Large intestine (tissue), 3 donors: ENCODE data around the gene COLGALT1. TPM values are rescaled to one million over a fixed set of nuclear protein-coding genes. Genes with fewer than 3 reads are reported as not detected.
"Not testable (repeated sequence)": the region's sequence is repeated elsewhere in the genome, so short reads cannot be mapped to it uniquely, and the experiment has no call there.

Source experiments
- DNase-seq, 2 donors: peaks; one replicate each; pipeline versions ENCODE4 v3.0.0 to v3.0.0-alpha.2; 2013
- H3K27ac ChIP-seq: one replicate; pipeline ENCODE4 v1.5.1; 2013; ENCODE audit warnings: low read length
- H3K27me3 ChIP-seq: 2 replicates; pipeline ENCODE4 v1.6.1; 2013; ENCODE audit warnings: low read length; ENCODE audit not compliant: control insufficient read depth, insufficient read depth
- H3K36me3 ChIP-seq: 2 replicates; pipeline ENCODE4 v1.6.1; 2013; ENCODE audit warnings: low read length; ENCODE audit not compliant: control insufficient read depth, insufficient read depth
- H3K4me1 ChIP-seq: one replicate; pipeline ENCODE4 v1.6.1; 2013; ENCODE audit warnings: low read length; ENCODE audit not compliant: control insufficient read depth, insufficient read depth
- H3K4me3 ChIP-seq: one replicate; pipeline ENCODE4 v1.5.1; 2013; ENCODE audit warnings: low read length
- H3K9me3 ChIP-seq: one replicate; pipeline ENCODE4 v1.6.1; 2013; ENCODE audit warnings: mild to moderate bottlenecking, low read depth, low read length, moderate library complexity; ENCODE audit not compliant: control insufficient read depth
- WGBS: methylation state at CpG from one replicate; pipeline ENCODE4 v1.1.5; 2013; ENCODE audit warnings: low lambda C conversion rate; ENCODE audit not compliant: insufficient coverage; 5-methylcytosine and 5-hydroxymethylcytosine counted together
- polyA plus RNA-seq: library from polyadenylated mRNA; unstranded; fragments of 120-200 nt; gene quantifications from one replicate; pipeline ENCODE4 v1.2.1, GENCODE V29; 2013

The COLGALT1 gene
- polyA plus RNA-seq, 1 donor = 50.4 TPM

DNA sequence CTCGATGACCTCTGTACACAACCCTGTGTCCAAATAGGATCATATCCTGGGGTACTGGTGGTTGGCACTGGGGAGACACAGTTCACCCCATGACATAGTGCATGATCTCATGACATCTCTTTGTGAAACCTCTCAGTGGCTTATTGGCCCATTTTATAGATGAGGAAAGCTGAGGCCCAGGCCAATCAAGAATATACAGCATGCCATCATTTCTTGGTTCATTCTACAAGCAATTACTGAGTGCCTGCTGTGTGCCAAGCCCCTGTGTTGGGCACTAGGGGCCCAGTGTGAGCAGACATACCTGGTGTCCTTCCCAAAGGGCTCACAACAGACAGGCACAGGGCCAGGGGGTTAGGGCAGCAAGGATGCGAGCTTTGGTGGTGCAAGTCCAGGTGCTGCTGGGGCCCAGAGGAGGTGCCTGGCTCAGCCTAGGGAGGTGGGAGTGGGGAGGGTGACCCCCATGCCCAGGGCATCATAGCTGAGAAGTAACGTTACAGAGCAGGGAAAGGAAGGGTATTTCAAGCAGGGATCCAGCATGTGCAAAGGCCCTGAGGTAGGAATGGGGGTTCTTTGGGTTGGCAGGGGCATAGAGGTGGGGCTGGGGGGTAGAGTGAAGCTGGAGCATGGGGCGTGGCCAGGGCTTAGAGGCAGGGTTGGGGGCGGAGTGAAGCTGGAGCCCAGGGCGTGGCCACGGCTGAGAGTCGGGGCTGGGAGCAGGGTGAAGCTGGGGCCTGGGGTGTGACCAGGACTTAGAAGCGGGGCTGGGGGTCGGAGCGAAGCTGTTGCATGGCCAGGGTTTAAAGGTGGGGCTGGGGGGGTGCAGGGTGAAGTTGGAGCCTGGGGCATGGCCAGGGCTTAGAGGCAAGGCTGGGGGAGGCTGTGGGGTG is 20.7 kb downstream of the COLGALT1 start:
- Histone ChIP-seq H3K4me3 (no peak overlapping the region), H3K9me3 (no peaks in the 10 kb centered on the region), H3K27ac (no peak overlapping the region), H3K4me1 (peaks cover 5% of the 10 kb centered on the region), H3K36me3 (peaks cover 55% of the 10 kb centered on the region), H3K27me3 (no peaks in the 10 kb centered on the region)
- no peak for DNase-seq
- WGBS = 100% methylated on average over 1 of the region's 11 CpGs

DNA sequence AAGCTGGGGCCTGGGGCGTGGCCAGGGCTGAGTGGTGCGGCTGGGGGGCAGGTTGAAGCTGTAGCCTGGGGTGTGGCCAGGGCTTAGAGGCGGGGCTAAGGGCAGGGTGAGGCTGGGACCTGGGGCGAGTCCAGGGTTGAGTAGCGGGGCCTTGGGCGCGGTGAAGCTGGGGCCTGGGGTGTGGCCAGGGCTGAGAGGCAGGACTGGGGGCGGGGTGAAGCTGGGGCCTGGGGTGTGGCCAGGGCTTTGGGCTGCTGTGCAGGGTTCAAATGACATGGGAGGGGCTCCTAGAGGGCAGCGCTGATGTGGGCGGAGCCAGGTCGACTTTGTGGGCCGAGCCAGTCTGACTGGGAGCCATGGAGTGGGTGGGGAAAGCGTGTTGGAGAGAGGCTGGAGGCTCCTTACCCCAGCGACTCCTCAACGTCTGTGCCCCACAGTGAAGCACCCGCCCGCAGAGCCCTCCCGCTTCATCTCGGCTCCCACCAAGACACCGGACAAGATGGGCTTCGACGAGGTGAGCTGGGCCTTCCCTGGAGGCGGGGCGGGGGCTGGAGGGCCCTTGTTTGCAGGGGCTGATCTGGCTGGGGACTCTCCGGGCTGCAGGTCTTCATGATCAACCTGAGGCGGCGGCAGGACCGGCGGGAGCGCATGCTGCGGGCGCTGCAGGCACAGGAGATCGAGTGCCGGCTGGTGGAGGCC is 21.5 kb downstream of the COLGALT1 start:
- H3K4me1 ChIP-seq = peaks cover 5% of the 10 kb centered on the region
- no peak overlapping the region for H3K4me3 ChIP-seq
- H3K27ac ChIP-seq = no peak overlapping the region
- peaks cover 58% of the 10 kb centered on the region for H3K36me3 ChIP-seq
- no CpG with 5 or more reads among the region's 34 CpGs for WGBS
- peak; percentile 81 to 86 for DNase-seq
- H3K27me3 ChIP-seq = no peaks in the 10 kb centered on the region
- no peaks in the 10 kb centered on the region for H3K9me3 ChIP-seq

DNA sequence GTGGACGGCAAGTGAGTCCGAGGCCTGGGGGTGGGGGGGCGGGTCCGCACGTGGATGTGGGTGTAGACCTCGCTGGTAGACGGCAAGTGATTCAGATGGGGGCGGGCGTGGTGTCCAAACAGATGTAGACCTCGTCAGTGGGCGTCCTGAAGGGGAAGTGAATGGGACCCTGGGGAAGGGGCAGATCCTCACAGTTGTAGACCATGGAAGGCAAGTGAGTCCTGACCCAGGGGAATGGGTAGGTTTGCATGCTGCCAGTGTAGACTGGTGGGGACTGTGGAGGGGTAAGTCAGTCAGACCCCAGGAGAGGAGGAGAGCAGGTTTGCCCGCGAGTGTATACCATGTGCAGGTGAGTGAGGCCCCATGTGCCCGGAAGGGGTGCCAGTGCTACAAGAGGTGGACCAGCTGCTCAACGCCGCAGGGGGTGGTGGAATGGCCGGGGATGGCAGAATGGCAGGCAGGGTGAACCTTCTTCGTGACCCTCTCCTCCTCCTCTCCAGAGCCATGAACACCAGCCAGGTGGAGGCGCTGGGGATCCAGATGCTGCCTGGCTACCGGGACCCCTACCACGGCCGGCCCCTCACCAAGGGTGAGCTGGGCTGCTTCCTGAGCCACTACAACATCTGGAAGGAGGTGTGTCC is 22.1 kb downstream of the COLGALT1 start:
- Histone ChIP-seq H3K4me3 (no peak overlapping the region), H3K9me3 (no peaks in the 10 kb centered on the region), H3K27me3 (no peaks in the 10 kb centered on the region), H3K36me3 (peaks cover 58% of the 10 kb centered on the region), H3K27ac (no peak overlapping the region), H3K4me1 (peaks cover 5% of the 10 kb centered on the region)
- DNase-seq = no peak
- WGBS = no CpG with 5 or more reads among the region's 22 CpGs

DNA sequence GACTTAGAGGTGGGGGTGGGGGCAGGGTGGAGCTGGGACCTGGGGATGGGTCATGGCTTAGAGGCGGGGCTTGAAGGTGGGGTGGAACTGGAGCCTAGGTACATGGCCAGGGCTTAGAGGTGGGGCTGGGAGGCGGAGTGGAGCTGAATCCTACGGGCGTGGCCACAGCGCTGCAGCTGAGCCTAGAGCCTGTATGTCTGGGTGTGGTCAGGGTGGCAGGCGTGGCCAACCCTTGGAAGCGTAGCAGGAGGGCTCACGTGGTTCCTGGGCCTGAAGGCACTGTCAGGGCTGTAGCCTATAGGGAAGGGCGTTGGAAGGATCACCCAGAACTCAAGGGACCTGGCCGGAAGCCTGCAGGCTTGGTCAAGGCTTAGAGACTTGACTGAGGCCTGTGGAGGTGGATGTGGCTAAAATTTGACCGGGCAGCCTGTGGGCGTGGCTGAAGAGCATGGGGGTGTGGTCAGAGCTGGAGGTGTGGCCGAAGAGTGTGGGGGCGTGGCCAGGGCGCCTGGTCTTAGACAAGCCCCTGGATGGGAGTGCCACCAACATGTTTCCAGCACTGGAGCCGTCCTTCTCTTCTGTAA is 24.3 kb downstream of the COLGALT1 start:
- no peaks in the 10 kb centered on the region for H3K27me3 ChIP-seq
- peaks cover 55% of the 10 kb centered on the region for H3K36me3 ChIP-seq
- no CpG with 5 or more reads among the region's 16 CpGs for WGBS
- H3K9me3 ChIP-seq = no peaks in the 10 kb centered on the region
- H3K4me1 ChIP-seq = peaks cover 5% of the 10 kb centered on the region
- DNase-seq = peak; percentile 72 to 85
- no peak overlapping the region for H3K27ac ChIP-seq
- no peak overlapping the region for H3K4me3 ChIP-seq

DNA sequence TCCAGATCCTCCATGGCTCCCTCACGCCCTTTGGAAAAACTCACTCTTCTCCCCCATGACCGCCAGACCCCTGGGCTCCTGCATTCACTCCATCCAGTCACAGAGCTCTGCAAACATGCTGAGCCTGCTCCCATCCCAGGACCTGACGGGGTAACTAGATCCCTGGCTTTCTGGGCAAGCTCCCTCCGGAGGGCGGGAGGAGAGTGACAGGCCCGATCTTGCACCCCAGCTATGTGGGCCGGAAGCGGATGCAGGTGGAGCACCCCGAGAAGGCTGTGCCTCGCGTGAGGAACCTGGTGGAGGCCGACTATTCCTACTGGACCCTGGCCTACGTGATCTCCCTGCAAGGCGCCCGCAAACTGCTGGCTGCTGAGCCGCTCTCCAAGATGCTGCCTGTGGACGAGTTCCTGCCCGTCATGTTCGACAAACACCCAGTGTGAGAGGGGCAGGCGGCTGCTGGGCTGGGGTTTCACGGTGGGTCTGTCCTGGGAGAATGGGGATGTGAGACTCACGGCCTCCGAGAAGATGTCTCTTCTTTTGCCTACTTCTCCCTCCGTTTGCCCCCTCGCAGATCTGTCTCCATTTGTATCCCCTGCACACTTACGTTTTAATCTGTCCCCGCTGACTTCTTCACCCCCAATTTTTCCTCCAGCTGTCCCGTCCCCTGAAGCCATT is 25.2 kb downstream of the COLGALT1 start:
- no peak for DNase-seq
- Histone ChIP-seq H3K27ac (no peak overlapping the region), H3K4me1 (peaks cover 5% of the 10 kb centered on the region), H3K9me3 (no peaks in the 10 kb centered on the region), H3K27me3 (no peaks in the 10 kb centered on the region), H3K4me3 (no peak overlapping the region), H3K36me3 (peaks cover 53% of the 10 kb centered on the region)
- 90% methylated on average over 2 of the region's 28 CpGs for WGBS

DNA sequence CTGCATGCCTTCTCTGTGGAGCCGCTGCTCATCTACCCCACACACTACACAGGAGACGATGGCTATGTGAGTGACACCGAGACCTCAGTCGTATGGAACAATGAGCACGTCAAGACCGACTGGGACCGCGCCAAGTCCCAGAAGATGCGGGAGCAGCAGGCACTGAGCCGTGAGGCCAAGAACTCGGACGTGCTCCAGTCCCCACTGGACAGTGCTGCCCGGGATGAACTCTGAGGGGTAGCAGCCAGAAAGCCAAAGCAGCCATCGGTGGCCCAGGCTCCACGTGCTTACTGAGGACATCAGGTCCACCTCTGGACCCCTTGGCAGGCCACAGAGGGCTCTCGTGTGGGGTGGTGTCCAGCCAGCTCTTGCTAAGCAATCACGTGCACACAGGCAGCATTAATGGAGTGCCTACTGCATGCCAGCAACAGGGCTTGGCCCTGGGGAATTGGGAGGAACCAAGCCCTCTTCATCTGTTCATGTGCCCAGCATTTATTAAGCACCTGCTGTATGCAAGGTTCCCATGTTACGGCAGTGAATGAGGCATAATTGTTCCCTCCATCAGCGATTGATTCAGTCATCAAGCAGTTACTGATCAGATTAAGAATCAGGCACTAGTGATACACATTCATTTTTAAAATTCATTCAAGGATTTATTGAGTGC is 25.9 kb downstream of the COLGALT1 start:
- Histone ChIP-seq H3K27ac (no peak overlapping the region), H3K36me3 (peaks cover 46% of the 10 kb centered on the region), H3K27me3 (no peaks in the 10 kb centered on the region), H3K4me3 (no peak overlapping the region), H3K4me1 (peaks cover 5% of the 10 kb centered on the region), H3K9me3 (no peaks in the 10 kb centered on the region)
- DNase-seq = no peak
- no CpG with 5 or more reads among the region's 19 CpGs for WGBS

DNA sequence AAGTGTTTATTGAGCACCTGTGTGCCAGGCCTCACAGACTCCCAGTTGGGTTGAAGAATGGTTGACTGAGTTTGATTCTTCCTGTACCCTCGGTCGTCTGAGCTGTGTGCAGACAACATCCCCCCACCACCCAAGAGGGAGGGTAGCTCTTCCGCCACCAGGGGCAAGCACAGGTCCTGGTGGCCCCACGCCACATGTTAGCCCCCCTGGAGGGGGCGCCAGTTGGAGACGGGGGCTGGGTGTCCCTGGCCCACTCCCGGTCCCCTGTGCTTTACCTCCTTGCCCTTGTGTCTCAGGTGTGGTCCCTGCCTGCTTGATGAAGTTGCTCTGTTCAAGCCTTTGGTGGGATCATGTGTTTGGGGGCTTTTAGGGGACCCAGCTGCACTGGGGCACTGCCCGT is 27.2 kb downstream of the COLGALT1 start:
- no CpG with 5 or more reads among the region's 8 CpGs for WGBS

DNA sequence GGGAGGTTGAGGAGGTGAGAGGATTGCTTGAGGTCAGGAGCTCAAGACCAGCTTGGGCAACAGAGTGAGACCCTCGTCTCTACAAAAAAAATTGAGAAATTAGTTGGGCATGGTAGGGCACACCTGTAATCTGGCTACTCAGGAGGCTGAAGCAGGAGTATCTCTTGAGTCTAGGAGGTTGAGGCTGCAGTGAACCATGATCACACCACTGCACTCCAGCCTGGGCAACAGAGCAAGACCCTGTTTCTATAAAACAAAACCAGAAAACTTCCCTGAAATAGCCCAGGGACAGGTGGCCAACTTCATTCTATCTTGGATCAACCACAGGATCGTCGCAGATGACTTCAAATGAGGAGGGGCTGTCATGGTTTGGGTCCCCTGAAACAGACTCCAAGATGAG is 28.7 kb downstream of the COLGALT1 start:
- Histone ChIP-seq H3K27me3 (no peaks in the 10 kb centered on the region), H3K9me3 (no peaks in the 10 kb centered on the region), H3K36me3 (peaks cover 32% of the 10 kb centered on the region), H3K27ac (no peak overlapping the region), H3K4me3 (no peak overlapping the region), H3K4me1 (no peaks in the 10 kb centered on the region)
- WGBS = no CpG with 5 or more reads among the region's 3 CpGs
- no peak for DNase-seq

More for the DNA sequence above, 27.2 kb downstream of the COLGALT1 start:
- Histone ChIP-seq H3K4me3 (no peak overlapping the region), H3K27ac (no peak overlapping the region), H3K27me3 (no peaks in the 10 kb centered on the region), H3K36me3 (peaks cover 42% of the 10 kb centered on the region), H3K9me3 (no peaks in the 10 kb centered on the region), H3K4me1 (no peaks in the 10 kb centered on the region)
- no peak for DNase-seq

DNA sequence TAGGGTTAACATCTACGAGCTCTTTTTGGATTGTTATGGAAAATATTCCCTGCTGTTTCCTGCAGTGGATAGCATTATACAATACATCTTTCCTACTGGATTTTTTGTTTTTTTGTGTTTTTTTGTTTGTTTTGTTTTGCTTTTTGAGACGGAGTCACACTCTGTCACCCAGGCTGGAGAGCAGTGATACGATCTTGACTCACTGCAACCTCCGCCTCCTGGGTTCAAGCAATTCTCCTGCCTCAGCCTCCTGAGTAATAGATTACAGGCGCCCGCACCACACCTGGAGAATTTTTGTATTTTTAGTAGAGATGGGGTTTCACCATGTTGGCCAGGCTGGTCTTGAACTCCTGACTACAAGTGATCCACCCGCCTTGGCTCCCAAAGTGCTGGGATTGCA is 29.9 kb downstream of the COLGALT1 start:
- not testable (repeated sequence) for H3K9me3 ChIP-seq, H3K4me1 ChIP-seq, H3K27me3 ChIP-seq, H3K4me3 ChIP-seq, DNase-seq, H3K27ac ChIP-seq
- 69% methylated on average over 4 of the region's 7 CpGs for WGBS
- H3K36me3 ChIP-seq = peaks cover 24% of the 10 kb centered on the region
